HG02885 (cell line): ENCODE data around the gene XRCC5.
"Not testable (repeated sequence)": the region's sequence is repeated elsewhere in the genome, so short reads cannot be mapped to it uniquely, and the experiment has no call there.

Experiments used
- ATAC-seq: cut with Tn5 transposase; IDR thresholded peaks from one replicate; pipeline ENCODE4 v1.9.1; 2021; ENCODE audit warnings: mild to moderate bottlenecking; ENCODE audit not compliant: unreplicated experiment, poor library complexity

XRCC5 gene

GRCh38 chr2:216114714-216115531, 5.8 kb downstream of the XRCC5 start:
- ATAC-seq = peak; percentile 41

GRCh38 chr2:216116418-216116817, 7.3 kb downstream of the XRCC5 start:
- ATAC-seq = no peak

- no peak for ATAC-seq
Measured at GRCh38 chr2:216117561-216118340, 8.6 kb downstream of the XRCC5 start.

GRCh38 chr2:216118474-216118873, 9.3 kb downstream of the XRCC5 start:
- no peak for ATAC-seq

GRCh38 chr2:216119146-216119545, 10.0 kb downstream of the XRCC5 start:
- no peak for ATAC-seq

- ATAC-seq = no peak
Measured at GRCh38 chr2:216119986-216120385, 10.8 kb downstream of the XRCC5 start.

GRCh38 chr2:216121255-216121654, 12.1 kb downstream of the XRCC5 start:
- ATAC-seq = no peak

- no peak for ATAC-seq
Measured at GRCh38 chr2:216126943-216127342, 17.8 kb downstream of the XRCC5 start.

GRCh38 chr2:216130346-216130971, 21.3 kb downstream of the XRCC5 start:
- no peak for ATAC-seq

GRCh38 chr2:216131175-216131926, 22.2 kb downstream of the XRCC5 start:
- ATAC-seq = no peak

GRCh38 chr2:216132585-216132984, 23.4 kb downstream of the XRCC5 start:
- no peak for ATAC-seq

- no peak for ATAC-seq
Measured at GRCh38 chr2:216133397-216133796, 24.2 kb downstream of the XRCC5 start.

- ATAC-seq = no peak
Measured at GRCh38 chr2:216134958-216135541, 25.9 kb downstream of the XRCC5 start.

GRCh38 chr2:216139884-216140283, 30.7 kb downstream of the XRCC5 start:
- ATAC-seq = no peak

GRCh38 chr2:216141516-216141915, 32.4 kb downstream of the XRCC5 start:
- ATAC-seq = not testable (repeated sequence)

GRCh38 chr2:216142540-216142939, 33.4 kb downstream of the XRCC5 start:
- peak; percentile 99 for ATAC-seq

GRCh38 chr2:216144372-216144771, 35.2 kb downstream of the XRCC5 start:
- no peak for ATAC-seq

GRCh38 chr2:216144857-216145256, 35.7 kb downstream of the XRCC5 start:
- ATAC-seq = no peak

- ATAC-seq = no peak
Measured at GRCh38 chr2:216146573-216146972, 37.4 kb downstream of the XRCC5 start.
